OCI-LY7 (cell line): ENCODE results near the gene RIMBP2. TPM values are rescaled to one million over a fixed set of nuclear protein-coding genes. Genes with fewer than 3 reads are reported as not detected.

ENCODE experiments used
- BruUV-seq: library from RNA; stranded (reverse); fragments of 400-500 nt; replicated peaks from 2 replicates; lab custom pipeline; 2021; lab: Mats Ljungman, UMichigan
- CTCF ChIA-PET: fragments of 300-600 bp; sonication (Branson Sonifier 250); formaldehyde crosslinking; loops from one replicate; lab custom pipeline; 2022; ENCODE audit warnings: antibody characterized with exemption; ENCODE audit not compliant: unreplicated experiment; lab: Charles Lee
- POLR2A ChIA-PET: fragments of 300-600 bp; sonication (Branson Sonifier 250); formaldehyde crosslinking; loops from one replicate; lab custom pipeline; 2022; ENCODE audit warnings: antibody characterized with exemption; lab: Charles Lee
- DNase-seq: peaks from one replicate; pipeline ENCODE4 v3.0.0-alpha.2; 2015; ENCODE audit warnings: low spot score
- H2AFZ ChIP-seq: fragments of 200-600 bp; sonication (generic), shearing (Covaris generic); 2 replicates; pipeline ENCODE4 v1.6.1; 2014; ENCODE audit warnings: mild to moderate bottlenecking, antibody characterized with exemption, low read length, moderate library complexity
- H3K27ac ChIP-seq: fragments of 200-600 bp; sonication (generic); 2 replicates; pipeline ENCODE4 v1.5.1; 2014; ENCODE audit warnings: mixed run types, low read depth, mild to moderate bottlenecking, moderate library complexity, low read length, inconsistent platforms; ENCODE audit not compliant: poor library complexity, severe bottlenecking
- H3K36me3 ChIP-seq: fragments of 200-600 bp; sonication (generic); 2 replicates; pipeline ENCODE4 v1.6.1; 2014; ENCODE audit warnings: mild to moderate bottlenecking, antibody characterized with exemption, low read length, moderate library complexity, mixed read lengths; ENCODE audit not compliant: insufficient read depth
- H3K4me1 ChIP-seq: fragments of 200-600 bp; sonication (generic); 2 replicates; pipeline ENCODE4 v1.5.1; 2014; ENCODE audit warnings: mild to moderate bottlenecking, low read length; ENCODE audit not compliant: insufficient read depth, poor library complexity, severe bottlenecking
- H3K4me2 ChIP-seq: fragments of 200-600 bp; sonication (generic); 2 replicates; pipeline ENCODE4 v1.6.1; 2014; ENCODE audit warnings: mild to moderate bottlenecking, low read length
- H3K4me3 ChIP-seq: fragments of 200-600 bp; sonication (generic); 2 replicates; pipeline ENCODE4 v1.5.1; 2014; ENCODE audit warnings: mild to moderate bottlenecking, low read depth, low read length; ENCODE audit not compliant: poor library complexity, severe bottlenecking
- H3K79me2 ChIP-seq: fragments of 200-600 bp; sonication (generic); 2 replicates; pipeline ENCODE4 v1.6.1; 2016; ENCODE audit warnings: low read depth, mild to moderate bottlenecking, low read length, moderate library complexity, mixed read lengths; ENCODE audit not compliant: insufficient read depth
- H3K9me2 ChIP-seq: fragments of 200-600 bp; sonication (generic); 2 replicates; pipeline ENCODE4 v1.6.1; 2016; ENCODE audit warnings: mild to moderate bottlenecking, low read length, mixed read lengths; ENCODE audit not compliant: insufficient read depth
- H3K9me3 ChIP-seq: fragments of 200-600 bp; sonication (generic); 2 replicates; pipeline ENCODE4 v1.6.1; 2014; ENCODE audit warnings: mild to moderate bottlenecking, mixed run types, low read length, mixed read lengths
- H4K20me1 ChIP-seq: fragments of 200-600 bp; sonication (generic); 2 replicates; pipeline ENCODE4 v1.6.1; 2014; ENCODE audit warnings: mild to moderate bottlenecking, antibody characterized with exemption, low read length, moderate library complexity, mixed read lengths; ENCODE audit not compliant: insufficient read depth
- CTCF ChIP-seq: fragments of 200-600 bp; sonication (generic); conservative IDR thresholded peaks from 2 replicates; pipeline ENCODE4 v1.5.1; 2014; ENCODE audit warnings: mild to moderate bottlenecking, antibody characterized with exemption, low read length, moderate library complexity, mixed read lengths
- EZH2phosphoT487 ChIP-seq: fragments of 200-600 bp; sonication (generic); IDR thresholded peaks from 2 replicates; pipeline ENCODE4 v1.6.1; 2018; ENCODE audit warnings: low read depth, borderline replicate concordance, mild to moderate bottlenecking, mixed run types, antibody characterized with exemption, low read length, moderate library complexity, mixed read lengths
- intact Hi-C: fragments of 100-400 bp; cut with micrococcal nuclease; formaldehyde crosslinking; loops from one replicate; pipeline ENCODE4 v1.10.0; 2022; ENCODE audit not compliant: unreplicated experiment
- total RNA-seq, 2 experiments: library from RNA; depleted of rRNA in 1 of 2; stranded (reverse); fragments of >200 nt in 1 of 2; shearing (Covaris generic) in 1 of 2; gene quantifications; 2 replicates each; pipeline ENCODE4 v1.2.3, GENCODE V29; 2014 to 2022

Gene RIMBP2
- total RNA-seq, 2 experiments from 2014 or later = not detected

- no TSS peak for BruUV-seq
- no peaks in the 10 kb centered on the region for H3K36me3 ChIP-seq
- H3K4me3 ChIP-seq = no peak overlapping the region
Measured at GRCh38 chr12:130728158-130729058, 12.3 kb upstream of the RIMBP2 start.

GRCh38 chr12:130719263-130719859 is 3.3 kb upstream of the RIMBP2 start:
- Histone ChIP-seq H3K36me3 (no peaks in the 10 kb centered on the region), H3K4me1 (no peaks in the 10 kb centered on the region), H3K4me3 (no peak overlapping the region), H3K9me3 (no peaks in the 10 kb centered on the region), H3K79me2 (no peaks in the 10 kb centered on the region), H3K27ac (no peak overlapping the region), H3K4me2 (no peak overlapping the region), H2AFZ (no peak overlapping the region), H4K20me1 (no peaks in the 10 kb centered on the region), H3K9me2 (no peaks in the 10 kb centered on the region)
- intact Hi-C loops = no loop called here
- TF ChIP-seq EZH2phosphoT487 = no peak
- TF ChIP-seq CTCF = no peak
- no TSS peak for BruUV-seq
- DNase-seq = no peak
- CTCF ChIA-PET = no interaction called here
- POLR2A ChIA-PET = no interaction called here

More at GRCh38 chr12:130728158-130729058, 12.3 kb upstream of the RIMBP2 start:
- H3K79me2 ChIP-seq = no peaks in the 10 kb centered on the region
- intact Hi-C loops = no loop called here
- ChIA-PET CTCF (no interaction called here), POLR2A (no interaction called here)
- H3K9me3 ChIP-seq = no peaks in the 10 kb centered on the region
- H4K20me1 ChIP-seq = no peaks in the 10 kb centered on the region
- H3K4me1 ChIP-seq = no peaks in the 10 kb centered on the region
- no peak overlapping the region for H2AFZ ChIP-seq
- no peak for TF ChIP-seq EZH2phosphoT487
- no peak for TF ChIP-seq CTCF
- DNase-seq = no peak
- no peak overlapping the region for H3K27ac ChIP-seq
- no peaks in the 10 kb centered on the region for H3K9me2 ChIP-seq
- no peak overlapping the region for H3K4me2 ChIP-seq

- H3K4me1 ChIP-seq = no peaks in the 10 kb centered on the region
- H4K20me1 ChIP-seq = no peaks in the 10 kb centered on the region
- intact Hi-C loops = no loop called here
- TF ChIP-seq CTCF (no peak), EZH2phosphoT487 (no peak)
- no peak overlapping the region for H2AFZ ChIP-seq
- H3K4me2 ChIP-seq = no peak overlapping the region
- BruUV-seq = no TSS peak
- H3K9me2 ChIP-seq = no peaks in the 10 kb centered on the region
- DNase-seq = no peak
- CTCF ChIA-PET = no interaction called here
- H3K9me3 ChIP-seq = no peaks in the 10 kb centered on the region
- no peaks in the 10 kb centered on the region for H3K79me2 ChIP-seq
- POLR2A ChIA-PET = no interaction called here
- no peak overlapping the region for H3K4me3 ChIP-seq
- H3K36me3 ChIP-seq = no peaks in the 10 kb centered on the region
- no peak overlapping the region for H3K27ac ChIP-seq
Measured at GRCh38 chr12:130717752-130718151, 1.7 kb upstream of the RIMBP2 start.
